HepG2 (cell line): ENCODE results near the gene TRMU. TPM values are rescaled to one million over a fixed set of nuclear protein-coding genes. Genes with fewer than 3 reads are reported as not detected.

Experiments
- ATF7-NPFF ChIP-seq: sonication (generic); formaldehyde crosslinking; IDR thresholded peaks from 2 replicates; pipeline ENCODE4 v1.8.1; 2023; ENCODE audit warnings: mild to moderate bottlenecking, low read depth, missing genetic modification reagents, moderate library complexity
- DMAP1 ChIP-seq: IDR thresholded peaks from 2 replicates; pipeline ENCODE4 v1.6.1; 2016
- GABPB1 ChIP-seq: IDR thresholded peaks from 2 replicates; pipeline ENCODE4 v1.6.1; 2016; ENCODE audit warnings: mild to moderate bottlenecking, missing genetic modification reagents, moderate library complexity, missing compliant biosample characterization
- HNRNPL ChIP-seq: fragments of 200-400 bp; formaldehyde crosslinking; IDR thresholded peaks from 2 replicates; pipeline ENCODE4 v1.6.1; 2017; ENCODE audit warnings: mild to moderate bottlenecking, low read depth, low read length
- KAT7 ChIP-seq: IDR thresholded peaks from 2 replicates; pipeline ENCODE4 v1.6.1; 2018; ENCODE audit warnings: borderline replicate concordance, missing compliant biosample characterization
- MXI1 ChIP-seq: IDR thresholded peaks from 3 replicates; pipeline ENCODE4 v1.6.1; 2012; ENCODE audit warnings: low read depth, low read length, inconsistent platforms, borderline replicate concordance
- REXO4 ChIP-seq: sonication (generic); formaldehyde crosslinking; IDR thresholded peaks from 2 replicates; pipeline ENCODE4 v1.8.0; 2022; ENCODE audit warnings: missing genetic modification reagents, mild to moderate bottlenecking, borderline replicate concordance
- SMAD3 ChIP-seq: sonication (generic); formaldehyde crosslinking; IDR thresholded peaks from 2 replicates; pipeline ENCODE4 v1.4.0; 2020; ENCODE audit warnings: missing genetic modification reagents
- ZBTB21 ChIP-seq: sonication (generic); formaldehyde crosslinking; IDR thresholded peaks from 2 replicates; pipeline ENCODE4 v1.4.0; 2020; ENCODE audit warnings: missing genetic modification reagents
- ZNF12 ChIP-seq: sonication (generic); formaldehyde crosslinking; IDR thresholded peaks from 2 replicates; pipeline ENCODE4 v1.5.0; 2020; ENCODE audit warnings: missing genetic modification reagents
- ZNF326 ChIP-seq: sonication (generic); formaldehyde crosslinking; IDR thresholded peaks from 2 replicates; pipeline ENCODE4 v1.4.0; 2020; ENCODE audit warnings: missing genetic modification reagents, borderline replicate concordance
- ZNF430 ChIP-seq: sonication (generic); formaldehyde crosslinking; IDR thresholded peaks from 2 replicates; pipeline ENCODE4 v1.9.0; 2021; ENCODE audit warnings: mild to moderate bottlenecking, missing genetic modification reagents
- ZNF644 ChIP-seq: IDR thresholded peaks from 2 replicates; pipeline ENCODE4 v1.6.1; 2016; ENCODE audit warnings: low read depth
- ZNF709 ChIP-seq: sonication (generic); formaldehyde crosslinking; IDR thresholded peaks from 2 replicates; pipeline ENCODE4 v1.5.0; 2020; ENCODE audit warnings: mild to moderate bottlenecking, missing genetic modification reagents
- ZNF737 ChIP-seq: sonication (generic); formaldehyde crosslinking; IDR thresholded peaks from 2 replicates; pipeline ENCODE4 v1.5.0; 2020; ENCODE audit warnings: missing genetic modification reagents, mild to moderate bottlenecking, borderline replicate concordance
- ZSCAN31 ChIP-seq: sonication (generic); formaldehyde crosslinking; IDR thresholded peaks from 2 replicates; pipeline ENCODE4 v1.5.0; 2020; ENCODE audit warnings: low read depth, mild to moderate bottlenecking, missing genetic modification reagents
- polyA plus RNA-seq, 8 experiments: library from polyadenylated mRNA; depleted of rRNA in 3 of 8; stranded (reverse) in 7 of 8; unstranded in 1 of 8; fragments of >200 nt; fragmentation: Illumina TruSeq in 4 of 8; extraction: Trizol in 4 of 8; gene quantifications; 2 replicates each; pipeline versions ENCODE4 v1.2.1 to v1.2.3, GENCODE V29; 2011 to 2016; ENCODE audit warnings: low read depth in 4 of 8, missing spikeins in 1 of 8, mixed read lengths in 1 of 8; ENCODE audit not compliant: insufficient read depth in 1 of 8
- total RNA-seq, 5 experiments: library from RNA; depleted of rRNA; stranded (reverse); fragments of >200 nt; fragmentation: Illumina TruSeq; extraction: Trizol; gene quantifications; 2 replicates each; pipeline ENCODE4 v1.2.3, GENCODE V29; 2016; ENCODE audit warnings: low read depth in 1 of 5
- TF ChIP-seq, protein P1 (sequence below): sonication (generic); formaldehyde crosslinking; IDR thresholded peaks from 2 replicates; pipeline ENCODE4 v1.4.0; 2020; ENCODE audit warnings: mild to moderate bottlenecking, missing genetic modification reagents
- TF ChIP-seq, protein P2 (sequence below): sonication (generic); formaldehyde crosslinking; IDR thresholded peaks from 2 replicates; pipeline ENCODE4 v1.4.0; 2020; ENCODE audit warnings: missing genetic modification reagents
- TF ChIP-seq, protein P3 (sequence below): IDR thresholded peaks from 2 replicates; pipeline ENCODE4 v1.6.1; 2016; ENCODE audit warnings: mild to moderate bottlenecking
- TF ChIP-seq, protein P4 (sequence below): sonication (generic); formaldehyde crosslinking; IDR thresholded peaks from 2 replicates; pipeline ENCODE4 v1.8.1; 2023; ENCODE audit warnings: missing genetic modification reagents, inconsistent platforms, borderline replicate concordance

Gene TRMU
- total and polyA plus RNA-seq, 2 of the 13 experiments (the other 11 are each of a cell fraction or from before 2014, with no cell fraction given): 31.0 to 50.2 TPM

DNA sequence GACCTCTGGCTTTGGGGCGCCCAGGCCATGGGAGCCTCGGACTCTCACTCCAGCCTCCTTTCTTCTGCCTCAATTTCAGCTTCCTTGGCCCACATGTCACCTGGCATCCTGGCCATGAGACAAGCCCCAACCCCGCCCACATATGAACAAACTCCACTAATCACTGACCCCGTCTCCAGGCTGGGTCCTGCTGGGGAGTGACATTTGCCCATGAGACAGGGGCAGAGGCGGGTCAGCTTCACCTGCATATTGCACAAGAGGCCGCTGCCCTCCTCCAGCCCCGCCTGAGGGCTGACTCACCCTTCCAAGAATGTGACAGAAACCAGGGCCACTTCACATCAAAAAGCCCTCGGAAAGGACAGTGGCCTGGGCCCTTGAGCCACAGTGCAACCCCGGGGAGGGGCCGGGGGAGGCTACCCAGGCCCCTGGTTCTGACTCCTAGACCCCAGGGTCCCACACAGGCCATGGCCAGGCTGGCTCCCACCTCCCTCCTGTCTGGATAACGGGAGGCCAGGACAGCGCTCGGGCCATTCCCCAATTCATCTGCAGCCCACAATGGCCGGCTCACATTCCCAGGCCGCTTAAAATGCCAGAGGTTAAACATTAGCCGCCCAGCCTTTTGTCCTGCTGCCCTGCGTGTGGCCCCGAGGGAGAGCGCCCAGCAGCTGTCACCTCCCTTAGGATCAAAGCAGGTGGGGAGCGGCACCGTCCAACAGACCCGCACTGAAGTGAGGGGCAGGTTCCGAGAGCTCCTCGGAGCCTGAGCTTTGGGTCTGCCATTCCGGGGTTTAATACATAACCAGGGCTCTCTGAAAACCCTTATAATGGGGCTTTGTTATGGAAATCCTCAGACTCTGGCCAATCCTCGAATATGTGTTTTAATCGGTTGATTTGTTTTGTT, 42.3 kb downstream of the TRMU start (continued):
- TF ChIP-seq, protein P1, sequence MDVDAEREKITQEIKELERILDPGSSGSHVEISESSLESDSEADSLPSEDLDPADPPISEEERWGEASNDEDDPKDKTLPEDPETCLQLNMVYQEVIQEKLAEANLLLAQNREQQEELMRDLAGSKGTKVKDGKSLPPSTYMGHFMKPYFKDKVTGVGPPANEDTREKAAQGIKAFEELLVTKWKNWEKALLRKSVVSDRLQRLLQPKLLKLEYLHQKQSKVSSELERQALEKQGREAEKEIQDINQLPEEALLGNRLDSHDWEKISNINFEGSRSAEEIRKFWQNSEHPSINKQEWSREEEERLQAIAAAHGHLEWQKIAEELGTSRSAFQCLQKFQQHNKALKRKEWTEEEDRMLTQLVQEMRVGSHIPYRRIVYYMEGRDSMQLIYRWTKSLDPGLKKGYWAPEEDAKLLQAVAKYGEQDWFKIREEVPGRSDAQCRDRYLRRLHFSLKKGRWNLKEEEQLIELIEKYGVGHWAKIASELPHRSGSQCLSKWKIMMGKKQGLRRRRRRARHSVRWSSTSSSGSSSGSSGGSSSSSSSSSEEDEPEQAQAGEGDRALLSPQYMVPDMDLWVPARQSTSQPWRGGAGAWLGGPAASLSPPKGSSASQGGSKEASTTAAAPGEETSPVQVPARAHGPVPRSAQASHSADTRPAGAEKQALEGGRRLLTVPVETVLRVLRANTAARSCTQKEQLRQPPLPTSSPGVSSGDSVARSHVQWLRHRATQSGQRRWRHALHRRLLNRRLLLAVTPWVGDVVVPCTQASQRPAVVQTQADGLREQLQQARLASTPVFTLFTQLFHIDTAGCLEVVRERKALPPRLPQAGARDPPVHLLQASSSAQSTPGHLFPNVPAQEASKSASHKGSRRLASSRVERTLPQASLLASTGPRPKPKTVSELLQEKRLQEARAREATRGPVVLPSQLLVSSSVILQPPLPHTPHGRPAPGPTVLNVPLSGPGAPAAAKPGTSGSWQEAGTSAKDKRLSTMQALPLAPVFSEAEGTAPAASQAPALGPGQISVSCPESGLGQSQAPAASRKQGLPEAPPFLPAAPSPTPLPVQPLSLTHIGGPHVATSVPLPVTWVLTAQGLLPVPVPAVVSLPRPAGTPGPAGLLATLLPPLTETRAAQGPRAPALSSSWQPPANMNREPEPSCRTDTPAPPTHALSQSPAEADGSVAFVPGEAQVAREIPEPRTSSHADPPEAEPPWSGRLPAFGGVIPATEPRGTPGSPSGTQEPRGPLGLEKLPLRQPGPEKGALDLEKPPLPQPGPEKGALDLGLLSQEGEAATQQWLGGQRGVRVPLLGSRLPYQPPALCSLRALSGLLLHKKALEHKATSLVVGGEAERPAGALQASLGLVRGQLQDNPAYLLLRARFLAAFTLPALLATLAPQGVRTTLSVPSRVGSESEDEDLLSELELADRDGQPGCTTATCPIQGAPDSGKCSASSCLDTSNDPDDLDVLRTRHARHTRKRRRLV (CRISPR knock-in tag): peak; percentile 51; the same call in 1 of the 2 replicates
- TF ChIP-seq ATF7-NPFF (CRISPR knock-in tag): no peak; the same call in 1 of the 2 replicates
- 0 out of 2 replicates have a peak, but pooled peaks have one; percentile 24 for TF ChIP-seq SMAD3 (CRISPR knock-in tag)
- peak; percentile 47; the same call in 1 of the 2 replicates for TF ChIP-seq DMAP1 (CRISPR knock-in tag)
- TF ChIP-seq ZBTB21 (CRISPR knock-in tag): no peak
- TF ChIP-seq REXO4 (CRISPR knock-in tag): no peak
- TF ChIP-seq, protein P2, sequence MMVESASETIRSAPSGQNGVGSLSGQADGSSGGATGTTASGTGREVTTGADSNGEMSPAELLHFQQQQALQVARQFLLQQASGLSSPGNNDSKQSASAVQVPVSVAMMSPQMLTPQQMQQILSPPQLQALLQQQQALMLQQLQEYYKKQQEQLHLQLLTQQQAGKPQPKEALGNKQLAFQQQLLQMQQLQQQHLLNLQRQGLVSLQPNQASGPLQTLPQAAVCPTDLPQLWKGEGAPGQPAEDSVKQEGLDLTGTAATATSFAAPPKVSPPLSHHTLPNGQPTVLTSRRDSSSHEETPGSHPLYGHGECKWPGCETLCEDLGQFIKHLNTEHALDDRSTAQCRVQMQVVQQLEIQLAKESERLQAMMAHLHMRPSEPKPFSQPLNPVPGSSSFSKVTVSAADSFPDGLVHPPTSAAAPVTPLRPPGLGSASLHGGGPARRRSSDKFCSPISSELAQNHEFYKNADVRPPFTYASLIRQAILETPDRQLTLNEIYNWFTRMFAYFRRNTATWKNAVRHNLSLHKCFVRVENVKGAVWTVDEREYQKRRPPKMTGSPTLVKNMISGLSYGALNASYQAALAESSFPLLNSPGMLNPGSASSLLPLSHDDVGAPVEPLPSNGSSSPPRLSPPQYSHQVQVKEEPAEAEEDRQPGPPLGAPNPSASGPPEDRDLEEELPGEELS (CRISPR knock-in tag): peak; percentile 79
- TF ChIP-seq, protein P3, sequence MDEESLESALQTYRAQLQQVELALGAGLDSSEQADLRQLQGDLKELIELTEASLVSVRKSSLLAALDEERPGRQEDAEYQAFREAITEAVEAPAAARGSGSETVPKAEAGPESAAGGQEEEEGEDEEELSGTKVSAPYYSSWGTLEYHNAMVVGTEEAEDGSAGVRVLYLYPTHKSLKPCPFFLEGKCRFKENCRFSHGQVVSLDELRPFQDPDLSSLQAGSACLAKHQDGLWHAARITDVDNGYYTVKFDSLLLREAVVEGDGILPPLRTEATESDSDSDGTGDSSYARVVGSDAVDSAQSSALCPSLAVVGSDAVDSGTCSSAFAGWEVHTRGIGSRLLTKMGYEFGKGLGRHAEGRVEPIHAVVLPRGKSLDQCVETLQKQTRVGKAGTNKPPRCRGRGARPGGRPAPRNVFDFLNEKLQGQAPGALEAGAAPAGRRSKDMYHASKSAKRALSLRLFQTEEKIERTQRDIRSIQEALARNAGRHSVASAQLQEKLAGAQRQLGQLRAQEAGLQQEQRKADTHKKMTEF: peak; percentile 97
- TF ChIP-seq ZNF12 (CRISPR knock-in tag): peak; percentile 29; the same call in 1 of the 2 replicates
- no peak; the same call in 1 of the 2 replicates for TF ChIP-seq ZSCAN31 (CRISPR knock-in tag)
- TF ChIP-seq ZNF326 (CRISPR knock-in tag): no peak
- no peak for TF ChIP-seq KAT7 (CRISPR knock-in tag)
- TF ChIP-seq, protein P4, sequence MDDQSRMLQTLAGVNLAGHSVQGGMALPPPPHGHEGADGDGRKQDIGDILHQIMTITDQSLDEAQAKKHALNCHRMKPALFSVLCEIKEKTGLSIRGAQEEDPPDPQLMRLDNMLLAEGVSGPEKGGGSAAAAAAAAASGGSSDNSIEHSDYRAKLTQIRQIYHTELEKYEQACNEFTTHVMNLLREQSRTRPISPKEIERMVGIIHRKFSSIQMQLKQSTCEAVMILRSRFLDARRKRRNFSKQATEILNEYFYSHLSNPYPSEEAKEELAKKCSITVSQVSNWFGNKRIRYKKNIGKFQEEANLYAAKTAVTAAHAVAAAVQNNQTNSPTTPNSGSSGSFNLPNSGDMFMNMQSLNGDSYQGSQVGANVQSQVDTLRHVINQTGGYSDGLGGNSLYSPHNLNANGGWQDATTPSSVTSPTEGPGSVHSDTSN (CRISPR knock-in tag): no peak
- peak; percentile 93; the same call in 1 of the 3 replicates for TF ChIP-seq MXI1
- TF ChIP-seq ZNF709 (CRISPR knock-in tag): no peak
- TF ChIP-seq ZNF430 (CRISPR knock-in tag): peak; percentile 29
- peak; percentile 67; the same call in 1 of the 2 replicates for TF ChIP-seq GABPB1 (CRISPR knock-in tag)
- no peak for TF ChIP-seq ZNF737 (CRISPR knock-in tag)
- TF ChIP-seq HNRNPL: peak; percentile 97
- no peak for TF ChIP-seq ZNF644 (CRISPR knock-in tag)
